Omental fat pad (tissue), 4 donors: ENCODE results near the gene IQCF6. TPM values are rescaled to one million over a fixed set of nuclear protein-coding genes. Genes with fewer than 3 reads are reported as not detected.

Source experiments
- ATAC-seq: fragments of 150-250 bp; one replicate; pipeline ENCODE4 v1.9.1; 2016; ENCODE audit warnings: mild to moderate bottlenecking, moderate library complexity; ENCODE audit not compliant: low FRiP score
- DNase-seq: peaks from one replicate; pipeline ENCODE4 v3.0.0-alpha.2; 2019; ENCODE audit warnings: low spot score
- total RNA-seq, 4 donors: library from RNA; depleted of rRNA; stranded (reverse); fragments of >200 nt; gene quantifications; one replicate each; pipeline ENCODE4 v1.1.0, GENCODE V29; 2016
- TF ChIP-seq, protein P1 (sequence below), 3 donors: fragments of 450-650 bp; IDR thresholded peaks; one replicate each; pipeline ENCODE4 v1.5.1; 2016 to 2017; ENCODE audit warnings: antibody characterized with exemption in 3 of 3, mild to moderate bottlenecking in 3 of 3, moderate library complexity in 2 of 3

The IQCF6 gene
- total RNA-seq = not detected

- DNase-seq (no peak), ATAC-seq (no peak)
- TF ChIP-seq, protein P1, sequence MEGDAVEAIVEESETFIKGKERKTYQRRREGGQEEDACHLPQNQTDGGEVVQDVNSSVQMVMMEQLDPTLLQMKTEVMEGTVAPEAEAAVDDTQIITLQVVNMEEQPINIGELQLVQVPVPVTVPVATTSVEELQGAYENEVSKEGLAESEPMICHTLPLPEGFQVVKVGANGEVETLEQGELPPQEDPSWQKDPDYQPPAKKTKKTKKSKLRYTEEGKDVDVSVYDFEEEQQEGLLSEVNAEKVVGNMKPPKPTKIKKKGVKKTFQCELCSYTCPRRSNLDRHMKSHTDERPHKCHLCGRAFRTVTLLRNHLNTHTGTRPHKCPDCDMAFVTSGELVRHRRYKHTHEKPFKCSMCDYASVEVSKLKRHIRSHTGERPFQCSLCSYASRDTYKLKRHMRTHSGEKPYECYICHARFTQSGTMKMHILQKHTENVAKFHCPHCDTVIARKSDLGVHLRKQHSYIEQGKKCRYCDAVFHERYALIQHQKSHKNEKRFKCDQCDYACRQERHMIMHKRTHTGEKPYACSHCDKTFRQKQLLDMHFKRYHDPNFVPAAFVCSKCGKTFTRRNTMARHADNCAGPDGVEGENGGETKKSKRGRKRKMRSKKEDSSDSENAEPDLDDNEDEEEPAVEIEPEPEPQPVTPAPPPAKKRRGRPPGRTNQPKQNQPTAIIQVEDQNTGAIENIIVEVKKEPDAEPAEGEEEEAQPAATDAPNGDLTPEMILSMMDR (IDR thresholded peaks at IDR 0.05) = no peak
Measured at GRCh38 chr3:51779137-51779536, at the start of gene IQCF6. TSS of gene IQCF6 (minus strand) at chr3:51779237. CDS start at chr3:51779224, 13 bp downstream.

- ATAC-seq (no peak), DNase-seq (no peak)
- TF ChIP-seq, protein P1 (IDR thresholded peaks at IDR 0.05) = no peak
Measured at GRCh38 chr3:51828297-51828696, 49.3 kb upstream of the IQCF6 start.

- DNase-seq = no peak
- TF ChIP-seq, protein P1 (IDR thresholded peaks at IDR 0.05) = no peak
- ATAC-seq = no peak
Measured at GRCh38 chr3:51819709-51820406, 40.8 kb upstream of the IQCF6 start.

GRCh38 chr3:51819151-51819550, 40.1 kb upstream of the IQCF6 start:
- DNase-seq = no peak
- TF ChIP-seq, protein P1 (IDR thresholded peaks at IDR 0.05) = no peak
- ATAC-seq = no peak

- TF ChIP-seq, protein P1 (IDR thresholded peaks at IDR 0.05) = no peak
- DNase-seq = no peak
- ATAC-seq = no peak
Measured at GRCh38 chr3:51817375-51817774, 38.3 kb upstream of the IQCF6 start.

GRCh38 chr3:51816723-51817122, 37.7 kb upstream of the IQCF6 start:
- ATAC-seq (no peak), DNase-seq (no peak)
- TF ChIP-seq, protein P1 (IDR thresholded peaks at IDR 0.05) = no peak

- ATAC-seq = no peak
- no peak for DNase-seq
- TF ChIP-seq, protein P1 (IDR thresholded peaks at IDR 0.05) = no peak
Measured at GRCh38 chr3:51815614-51816013, 36.6 kb upstream of the IQCF6 start.
